ENCODE measurements around the gene CSNK1G2.
A peak's percentile ranks its signal among the peaks of the same experiment; 100 is the strongest.

Gene CSNK1G2

DNA sequence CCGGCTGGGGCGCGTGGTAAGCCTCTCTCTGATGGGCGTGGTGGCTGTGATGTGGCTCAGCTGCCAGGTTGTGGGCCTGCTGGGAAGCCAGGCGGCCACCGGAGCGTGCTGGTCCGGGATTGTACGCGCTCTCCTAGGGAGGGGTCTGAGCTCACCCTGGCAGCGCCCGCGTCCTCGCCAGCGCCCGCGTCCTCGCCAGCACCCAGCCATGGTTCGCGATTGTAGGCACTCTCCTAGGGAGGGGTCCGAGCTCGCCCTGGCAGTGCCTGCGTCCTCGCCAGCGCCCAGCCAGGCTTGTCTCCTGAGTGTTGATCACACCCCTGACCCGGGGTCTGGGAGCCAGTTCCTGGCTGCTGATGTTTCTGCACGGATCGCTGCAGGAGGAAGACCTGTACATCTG lies 22.0 kb upstream of the CSNK1G2 start:
- no peak for DNase-seq (ENCODE audit: low read depth in 2 of 2)

DNA sequence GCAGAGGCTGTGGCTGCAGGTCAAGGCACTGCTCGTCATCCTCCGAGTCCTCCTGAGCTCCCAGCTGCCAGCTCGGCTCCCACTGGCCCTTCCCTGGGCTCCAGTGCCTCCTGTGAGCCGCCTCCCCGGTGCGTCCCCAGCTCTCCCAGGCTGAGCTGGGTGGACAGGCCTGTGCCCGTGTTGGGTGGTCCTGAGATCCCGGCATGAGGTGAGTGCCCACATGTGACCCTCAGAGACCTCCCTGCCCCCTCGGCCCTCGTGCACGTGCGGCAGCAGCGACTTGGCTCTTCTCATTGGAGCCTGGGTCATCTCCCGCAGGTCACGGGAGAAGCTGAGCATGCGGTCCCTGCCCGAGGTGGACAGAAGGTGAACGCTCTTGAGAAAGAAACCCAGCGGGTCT lies 20.3 kb upstream of the CSNK1G2 start:
- no peak for DNase-seq (ENCODE audit: low read depth in 2 of 2)

DNA sequence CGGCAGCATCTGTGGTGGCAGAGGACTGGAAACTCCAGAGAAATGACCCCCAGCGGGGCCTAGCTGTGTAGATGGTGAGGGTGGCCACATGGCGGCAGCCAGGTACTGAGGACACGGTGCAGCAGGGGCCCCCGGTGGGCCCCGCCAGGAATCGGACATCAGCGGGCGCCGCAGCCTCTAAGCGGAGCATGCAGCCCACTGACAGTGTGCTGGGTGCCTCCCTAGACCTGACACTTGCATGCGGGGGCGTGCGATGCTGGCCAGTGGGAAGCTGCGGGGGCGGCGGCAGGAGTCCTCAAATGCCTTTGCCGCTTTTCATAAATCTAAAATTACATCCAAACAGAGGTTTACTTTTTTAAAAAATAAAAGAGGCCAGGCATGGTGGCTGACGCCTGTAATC lies 19.6 kb upstream of the CSNK1G2 start:
- no peak for DNase-seq (ENCODE audit: low read depth in 2 of 2)

GRCh38 chr19:1921825-1922224 lies 19.1 kb upstream of the CSNK1G2 start:
- no peak for DNase-seq (ENCODE audit: low read depth in 2 of 2)

DNA sequence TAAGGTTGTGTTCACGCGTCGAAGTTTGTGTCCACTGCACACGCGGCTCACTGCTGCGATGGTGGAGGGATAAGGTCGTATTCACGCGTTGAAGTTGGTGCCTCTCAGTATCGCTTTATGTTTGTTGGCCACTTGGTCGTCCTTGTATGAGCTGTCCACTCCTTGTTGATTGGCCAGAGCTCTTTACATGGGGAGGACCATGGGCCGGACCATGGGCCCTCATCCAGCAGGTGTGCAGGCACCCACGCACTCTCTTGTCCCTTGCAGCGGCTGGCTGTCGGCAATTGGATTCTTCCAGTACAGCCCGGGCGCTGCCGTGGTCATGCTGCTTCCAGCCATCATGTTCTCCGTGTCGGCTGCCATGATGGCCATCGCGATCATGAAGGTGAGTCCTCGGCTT lies 18.2 kb upstream of the CSNK1G2 start:
- DNase-seq (ENCODE audit: low read depth in 2 of 2) = no peak

- no peak for DNase-seq (ENCODE audit: low read depth in 2 of 2)
Measured at GRCh38 chr19:1923319-1923718, 17.7 kb upstream of the CSNK1G2 start.

DNA sequence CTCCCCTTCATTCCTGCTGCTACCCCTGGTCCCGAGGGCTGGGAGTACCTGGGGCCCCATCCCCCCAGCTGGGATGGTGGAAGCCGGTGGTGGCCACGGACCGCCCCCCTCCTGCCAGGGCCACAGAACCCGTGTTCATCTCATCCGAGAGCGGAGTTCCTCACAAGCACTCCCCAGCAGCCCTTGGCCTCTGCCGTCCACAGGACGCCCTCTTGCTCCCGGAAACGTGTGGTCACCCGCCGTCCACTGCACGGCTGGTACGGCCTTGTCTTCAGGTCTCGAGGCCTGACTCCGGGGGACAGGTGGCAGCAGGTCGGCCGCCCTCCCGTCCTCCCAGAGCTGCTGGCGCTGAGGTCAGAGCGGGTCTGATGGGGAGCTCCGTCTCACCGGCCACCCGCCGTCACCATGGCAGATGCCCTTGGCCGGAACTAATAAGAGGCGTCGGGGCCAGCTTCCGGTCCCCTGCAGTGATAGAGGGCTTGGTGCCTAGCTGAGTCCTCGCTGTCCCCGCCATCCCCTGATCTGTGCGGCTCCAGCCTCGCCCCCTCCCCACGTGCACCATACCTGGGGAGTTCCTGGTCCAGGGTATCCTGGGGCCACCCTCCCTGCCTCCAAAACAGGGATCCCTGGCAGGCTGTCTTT lies 16.5 kb upstream of the CSNK1G2 start:
- no peak for DNase-seq (ENCODE audit: low read depth in 2 of 2)

- DNase-seq (ENCODE audit: low read depth in 2 of 2) = no peak
Measured at GRCh38 chr19:1925544-1925943, 15.4 kb upstream of the CSNK1G2 start.

DNA sequence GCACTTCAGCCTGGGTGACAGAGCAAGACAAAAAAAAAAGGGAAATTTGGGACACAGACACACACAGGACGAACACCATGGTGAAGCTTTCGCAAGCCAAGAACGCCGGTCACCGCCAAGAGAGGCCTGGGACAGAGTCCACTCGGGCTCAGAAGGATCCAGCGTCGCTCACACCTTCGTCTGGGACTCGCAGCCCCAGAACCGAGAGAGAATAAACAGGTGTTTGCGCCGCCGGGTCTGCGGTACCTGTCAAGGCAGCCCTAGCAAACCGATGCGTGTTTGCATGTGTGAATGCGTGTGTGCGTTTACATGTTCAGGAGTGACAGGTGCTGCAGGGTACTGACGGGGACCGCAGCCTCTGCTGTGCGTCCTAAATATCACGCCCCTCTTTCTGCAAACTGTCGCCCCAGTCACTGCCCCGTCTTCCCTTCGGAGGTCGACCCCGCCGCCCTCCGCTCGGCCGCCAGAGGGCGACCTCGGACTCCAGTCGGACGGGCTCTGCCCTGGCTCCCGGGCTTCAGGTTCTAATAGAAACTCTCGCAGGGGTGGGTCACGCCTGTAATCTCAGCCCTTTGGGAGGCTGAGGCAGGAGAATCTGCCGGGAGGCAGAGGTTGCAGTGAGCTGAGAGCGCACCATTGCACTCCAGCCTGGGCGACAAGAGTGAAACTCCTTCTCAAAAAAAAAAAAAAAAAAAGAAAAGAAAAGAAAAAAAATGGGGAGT lies 11.8 kb upstream of the CSNK1G2 start:
- peak; percentile 69 to 71 for DNase-seq (ENCODE audit: low read depth in 2 of 2)

DNA sequence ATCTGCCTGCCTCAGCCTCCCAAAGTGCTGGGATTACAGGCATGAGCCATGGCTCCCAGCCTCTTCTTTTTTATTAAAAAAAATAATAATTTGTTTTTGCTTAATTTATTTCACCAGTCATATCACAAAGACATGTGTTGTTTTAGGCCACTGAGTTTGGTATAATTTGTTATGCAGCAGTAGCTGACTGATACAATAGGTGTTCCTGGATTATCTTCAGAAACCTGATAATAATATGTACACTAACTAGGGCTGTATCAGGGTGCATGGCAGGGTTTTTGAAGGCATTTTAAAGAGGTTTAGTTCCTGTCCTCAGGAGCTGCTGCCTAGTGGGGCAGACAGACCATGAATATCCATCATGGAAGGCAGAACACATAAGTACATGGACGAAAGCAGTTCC lies 9.5 kb upstream of the CSNK1G2 start:
- DNase-seq (ENCODE audit: low read depth in 2 of 2) = no peak

DNA sequence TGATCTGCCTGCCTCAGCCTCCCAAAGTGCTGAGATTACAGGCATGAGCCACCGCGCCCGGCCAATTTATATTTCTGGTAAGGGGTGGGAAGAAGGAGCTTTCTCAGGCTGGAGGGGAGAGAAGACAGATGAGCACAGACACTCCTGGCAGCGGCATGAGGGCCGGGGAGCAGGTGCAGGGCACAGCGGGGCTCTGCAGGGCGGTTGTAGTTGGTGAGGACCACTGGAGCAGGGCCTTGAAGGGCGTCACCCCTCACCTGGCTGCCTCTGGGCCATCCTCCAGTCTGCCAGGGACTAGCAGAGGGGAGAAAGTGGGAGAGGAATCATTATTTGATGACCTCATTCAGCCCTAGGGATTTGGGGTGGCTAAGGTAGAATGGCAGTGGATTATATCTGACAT lies 8.6 kb upstream of the CSNK1G2 start:
- DNase-seq (ENCODE audit: low read depth in 2 of 2) = no peak

- DNase-seq (ENCODE audit: low read depth in 2 of 2) = no peak
Measured at GRCh38 chr19:1933244-1933643, 7.7 kb upstream of the CSNK1G2 start.

DNA sequence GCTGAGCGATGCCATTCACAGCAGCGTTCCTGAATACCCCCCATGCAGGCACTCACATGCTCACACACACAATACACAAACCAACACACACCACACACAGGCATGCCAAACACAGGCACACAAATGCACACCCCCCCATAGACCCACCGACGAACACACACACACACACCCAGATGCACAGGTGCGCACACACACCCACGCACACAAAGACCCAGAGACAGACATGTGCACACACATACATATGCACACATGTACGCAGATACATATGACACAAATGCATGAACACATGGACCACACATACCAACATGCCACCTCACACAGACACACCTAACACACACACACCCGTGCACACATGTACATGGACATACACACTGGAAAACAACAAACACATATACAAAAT lies 7.0 kb upstream of the CSNK1G2 start:
- no peak for DNase-seq (ENCODE audit: low read depth in 2 of 2)

GRCh38 chr19:1935484-1936208 lies 5.3 kb upstream of the CSNK1G2 start:
- DNase-seq (ENCODE audit: low read depth in 2 of 2) = no peak

DNA sequence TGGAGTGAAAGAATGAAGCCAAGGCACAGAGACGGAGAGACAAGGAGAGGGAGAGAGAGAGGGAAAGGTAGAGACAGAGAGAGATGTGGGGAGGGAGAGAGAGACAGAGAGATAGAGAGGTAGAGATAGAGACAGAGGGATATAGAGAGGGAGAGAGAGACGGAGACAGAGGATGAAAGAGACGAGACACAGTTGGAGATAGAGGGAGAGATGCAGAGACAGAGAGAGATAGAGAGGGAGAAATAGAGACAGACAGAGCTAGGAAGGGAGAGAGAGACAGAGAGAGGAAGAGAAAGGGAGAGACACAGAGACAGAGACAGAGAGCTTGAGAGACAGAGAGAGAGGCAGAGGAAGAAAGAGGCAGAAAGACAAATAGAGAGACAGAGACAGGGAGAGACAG lies 4.5 kb upstream of the CSNK1G2 start:
- DNase-seq (ENCODE audit: low read depth in 2 of 2) = no peak

DNA sequence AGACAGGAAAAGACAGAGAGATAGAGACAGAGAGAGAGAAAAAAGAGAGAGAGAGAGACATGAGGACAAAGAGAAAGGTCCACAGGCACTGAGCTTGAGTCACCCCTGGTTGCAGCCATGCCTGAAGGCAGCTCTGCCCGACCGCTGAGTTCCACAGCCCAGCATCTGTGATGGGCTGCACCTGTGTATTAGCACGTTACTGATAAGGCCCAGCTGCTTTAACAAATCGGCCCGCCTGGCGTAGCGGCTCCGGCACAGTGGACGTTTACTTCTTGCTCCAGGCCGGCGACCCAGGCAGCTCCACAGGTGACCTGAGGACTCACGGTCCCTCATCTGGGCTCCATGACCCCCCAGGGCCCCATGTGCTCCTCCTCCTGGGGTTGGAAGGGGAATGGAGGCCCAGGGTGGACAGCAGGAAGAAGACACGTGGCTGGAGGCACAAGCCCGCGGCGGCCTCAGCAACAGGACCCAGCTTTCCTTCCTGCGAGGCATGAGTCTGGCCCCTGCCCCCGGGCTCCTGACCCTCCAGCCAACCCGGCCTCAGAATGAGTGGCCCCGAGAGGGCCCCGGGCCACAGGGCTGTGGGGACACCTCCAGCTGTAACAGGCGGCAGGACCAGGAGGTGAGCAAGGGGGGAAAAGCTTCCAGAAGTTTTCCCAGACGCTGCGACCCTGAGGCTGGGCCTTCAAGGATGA lies 3.9 kb upstream of the CSNK1G2 start:
- no peak for DNase-seq (ENCODE audit: low read depth in 2 of 2)

DNA sequence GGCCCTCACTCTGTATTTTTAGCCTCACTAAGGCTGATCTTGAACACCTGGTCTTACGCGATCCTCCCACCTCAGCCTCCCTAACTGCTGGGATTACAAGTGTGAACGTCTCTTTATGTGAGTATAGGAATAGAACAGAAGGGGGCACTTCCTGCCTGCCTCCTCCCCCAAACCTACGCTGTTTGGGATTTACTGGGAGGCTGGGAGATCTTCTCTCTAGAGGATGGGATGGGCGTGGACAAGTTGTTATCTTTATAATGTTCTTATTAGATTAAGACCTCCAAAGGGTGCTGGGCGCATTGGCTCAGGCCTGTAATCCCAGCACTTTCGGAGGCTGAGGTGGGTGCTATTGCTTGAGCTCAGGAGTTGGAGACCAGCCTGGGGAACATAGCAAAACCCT lies 2.9 kb upstream of the CSNK1G2 start:
- no peak for DNase-seq (ENCODE audit: low read depth in 2 of 2)

GRCh38 chr19:1942078-1942933 lies 1.3 kb downstream of the CSNK1G2 start:
- DNase-seq (ENCODE audit: low read depth in 2 of 2) = peak; percentile 60 to 62

GRCh38 chr19:1942934-1943555 lies 2.1 kb downstream of the CSNK1G2 start:
- no peak for DNase-seq (ENCODE audit: low read depth in 2 of 2)

DNA sequence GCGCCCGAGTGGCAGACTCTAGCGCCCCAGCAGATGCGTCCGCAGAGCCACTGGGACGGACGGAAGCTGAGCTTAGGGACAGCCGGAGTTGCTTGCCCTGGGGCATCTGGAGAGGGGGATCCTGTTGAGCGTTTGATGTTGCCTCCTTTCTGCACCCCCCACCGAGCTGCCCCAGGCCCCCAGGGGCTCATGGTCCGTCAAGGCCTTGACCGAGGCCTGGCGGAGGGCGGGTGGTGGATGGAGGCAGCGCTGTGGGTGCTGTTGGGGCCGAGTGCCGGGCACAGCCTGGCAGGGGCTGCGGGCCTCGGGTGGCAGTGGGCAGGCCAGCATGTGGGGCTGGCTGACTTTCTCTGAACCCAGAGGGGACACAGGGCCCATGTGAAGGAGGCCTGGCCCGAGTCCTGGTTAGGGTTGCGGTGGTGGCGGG lies 2.7 kb downstream of the CSNK1G2 start:
- no peak for DNase-seq (ENCODE audit: low read depth in 2 of 2)

Data from stimulated activated CD8-positive, alpha-beta memory T cell treated with anti-CD3 and anti-CD28 coated beads, Interleukin-2, amount 100 ng/mL, for 1 hour (primary cell).